ENCODE results near the gene ESPN.

GRCh38 chr1:6421266-6421665 lies 3.3 kb upstream of the ESPN start:
- TF ChIP-seq GABPA (IDR thresholded peaks at IDR 0.05; ENCODE audit: borderline replicate concordance, insufficient read depth, low read length): no peak
- no peak for TF ChIP-seq CTCF (IDR thresholded peaks at IDR 0.05; ENCODE audit: control extremely low read depth in 1 of 3, insufficient read depth in 1 of 3, low read depth in 1 of 3, low read length in 3 of 3)
- TF ChIP-seq RAD21 (IDR thresholded peaks at IDR 0.05 in 1 of 2, conservative IDR thresholded peaks at IDR 0.05 in 1 of 2; ENCODE audit: low read depth in 2 of 2, low read length in 2 of 2): no peak
- no peak for TF ChIP-seq TAF7 (optimal IDR thresholded peaks at IDR 0.05; ENCODE audit: borderline replicate concordance, low read depth, low read length)
- TF ChIP-seq SIX5 (IDR thresholded peaks at IDR 0.05; ENCODE audit: low read depth, low read length): no peak
- TF ChIP-seq YY1 (IDR thresholded peaks at IDR 0.05; ENCODE audit: low read depth, low read length): no peak
- no peak for TF ChIP-seq BCL11A (IDR thresholded peaks at IDR 0.05; ENCODE audit: low read depth in 2 of 2, low read length in 2 of 2)
- no peak for TF ChIP-seq JUN (IDR thresholded peaks at IDR 0.05; ENCODE audit: low read depth, low read length)
- no peak for TF ChIP-seq CHD1 (IDR thresholded peaks at IDR 0.05; ENCODE audit: low read depth, low read length)
- no peak for TF ChIP-seq EZH2 (IDR thresholded peaks at IDR 0.05; ENCODE audit: low read depth, low read length, severe bottlenecking)

Data from H1 (cell line).